NB4 (cell line): ENCODE measurements around the gene SFI1.

Source experiments
- MAX ChIP-seq: IDR thresholded peaks from 2 replicates; pipeline ENCODE4 v1.6.1; 2011; ENCODE audit warnings: low read depth, low read length
- POLR2A ChIP-seq: IDR thresholded peaks from 2 replicates; pipeline ENCODE4 v1.6.1; 2011; ENCODE audit warnings: mild to moderate bottlenecking; ENCODE audit not compliant: insufficient read length; ENCODE audit errors: extremely low read depth

DNA sequence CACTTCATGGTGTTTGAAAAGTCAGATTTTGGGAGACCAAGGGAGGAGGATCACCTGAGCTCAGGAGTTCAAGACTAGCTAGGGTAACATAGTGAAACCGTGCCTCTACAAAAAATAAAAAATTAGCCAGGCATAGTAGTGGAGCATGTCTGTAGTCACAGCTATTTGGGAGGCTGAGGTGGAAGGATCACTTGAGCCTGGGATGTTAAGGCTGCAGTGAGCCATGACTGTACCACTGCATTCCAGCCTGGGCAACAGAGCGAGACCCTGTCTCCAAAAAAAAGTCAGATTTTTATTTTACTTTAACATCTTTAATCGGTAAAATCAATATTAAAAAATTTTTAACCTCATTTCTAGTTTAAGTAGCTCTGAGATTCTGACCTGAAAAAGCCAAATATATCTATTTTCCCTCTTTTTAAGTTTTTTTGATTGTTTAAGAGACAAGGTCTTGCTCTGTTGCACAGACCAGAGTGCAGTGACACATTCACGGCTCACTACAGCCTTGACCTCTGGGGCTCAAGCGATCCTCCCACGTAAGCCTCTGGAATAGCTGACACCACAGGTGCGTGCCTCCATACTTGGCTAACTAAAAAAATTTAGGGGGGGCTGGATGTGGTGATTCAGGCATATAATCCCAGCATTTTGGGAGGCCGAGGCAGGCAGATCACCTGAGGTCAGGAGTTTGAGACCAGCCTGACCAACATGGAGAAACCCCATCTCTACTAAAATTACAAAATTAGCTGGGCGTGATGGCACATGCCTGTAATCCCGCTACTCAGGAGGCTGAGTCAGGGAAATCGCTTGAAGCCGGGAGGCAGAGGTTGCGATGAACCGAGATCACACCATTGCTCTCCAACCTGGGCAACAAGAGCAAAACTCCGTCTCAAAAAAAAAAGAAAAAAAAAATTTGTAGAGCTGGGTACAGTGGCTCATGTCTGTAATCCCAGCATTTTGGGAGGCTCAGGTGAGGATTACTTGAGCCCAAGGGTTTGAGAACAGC lies 48.4 kb downstream of the SFI1 start:
- no peak for TF ChIP-seq MAX
- TF ChIP-seq POLR2A = no peak
